ENCODE data around the gene CATSPER4. TPM values are rescaled to one million over a fixed set of nuclear protein-coding genes. Genes with fewer than 3 reads are reported as not detected.

Gene CATSPER4
- total and polyA plus RNA-seq, 2 of the 13 experiments (the other 11 are each of a cell fraction or from before 2014, with no cell fraction given) = not detected

DNA sequence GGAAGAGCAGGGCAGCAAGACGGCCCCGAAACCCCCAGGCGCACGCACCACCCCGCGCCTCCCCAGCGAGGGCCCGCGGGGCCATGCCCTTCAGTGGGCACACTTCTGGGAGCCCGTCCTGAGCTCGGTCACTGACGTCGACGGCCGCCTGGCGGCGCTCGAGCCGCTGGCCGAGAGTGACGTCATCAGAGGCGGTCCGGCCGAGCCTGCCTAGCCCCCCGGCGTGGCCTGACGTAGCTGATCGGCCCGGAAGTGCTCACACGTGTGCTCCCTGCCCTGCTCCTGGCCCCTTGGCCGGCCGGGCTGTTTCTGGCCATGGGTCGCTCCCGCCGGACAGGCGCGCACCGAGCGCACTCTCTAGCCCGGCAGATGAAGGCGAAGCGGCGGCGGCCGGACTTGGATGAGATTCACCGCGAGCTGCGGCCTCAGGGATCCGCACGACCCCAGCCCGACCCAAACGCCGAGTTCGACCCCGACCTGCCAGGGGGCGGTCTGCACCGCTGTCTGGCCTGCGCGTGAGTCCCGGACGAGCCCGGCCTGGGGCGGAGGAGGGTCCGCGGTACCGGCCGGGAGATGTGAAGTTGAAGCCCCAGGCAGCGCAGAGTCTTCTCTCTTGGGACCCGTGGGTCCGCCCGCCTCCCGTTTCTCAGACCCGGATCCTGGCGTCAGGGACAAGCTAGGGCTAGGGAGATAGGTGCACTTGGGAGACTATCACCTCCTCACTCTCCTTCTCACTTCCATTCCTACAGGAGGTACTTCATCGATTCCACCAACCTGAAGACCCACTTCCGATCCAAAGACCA, 20.5 kb upstream of the CATSPER4 start, which contains the start of gene ZNF593 (continued):
- TF ChIP-seq CEBPZ (IDR thresholded peaks at IDR 0.05; ENCODE audit: low read length) (no peak), GATAD2A (CRISPR knock-in tag; IDR thresholded peaks at IDR 0.05) (peak; percentile 65), ZNF841 (CRISPR knock-in tag; IDR thresholded peaks at IDR 0.05; ENCODE audit: borderline replicate concordance) (no peak), ZNF205 (CRISPR knock-in tag; IDR thresholded peaks at IDR 0.05) (peak; percentile 46; the same call in 1 of the 2 replicates), FOXM1 (CRISPR knock-in tag; IDR thresholded peaks at IDR 0.05) (no peak), SP5 (CRISPR knock-in tag; IDR thresholded peaks at IDR 0.05; ENCODE audit: borderline replicate concordance, low read depth) (peak; percentile 13; the same call in 1 of the 2 replicates), HOXA9 (CRISPR knock-in tag; IDR thresholded peaks at IDR 0.05; ENCODE audit: borderline replicate concordance) (peak; percentile 65; the same call in 1 of the 2 replicates), THRA (CRISPR knock-in tag; IDR thresholded peaks at IDR 0.05; ENCODE audit: borderline replicate concordance) (peak; percentile 51; the same call in 1 of the 2 replicates), ZNF607 (CRISPR knock-in tag; IDR thresholded peaks at IDR 0.05; ENCODE audit: borderline replicate concordance) (peak; percentile 85; the same call in 1 of the 2 replicates), CENPT (CRISPR knock-in tag; IDR thresholded peaks at IDR 0.05; ENCODE audit: low read depth) (0 out of 2 replicates have a peak, but pooled peaks have one; percentile 58), ATF3 (CRISPR knock-in tag; IDR thresholded peaks at IDR 0.05) (peak; percentile 96), POLR2G (IDR thresholded peaks at IDR 0.05; ENCODE audit: low read depth, low read length) (peak; percentile 84), ZNF577 (CRISPR knock-in tag; IDR thresholded peaks at IDR 0.05; ENCODE audit: borderline replicate concordance, low read depth) (no peak), ZNF337 (CRISPR knock-in tag; IDR thresholded peaks at IDR 0.05; ENCODE audit: borderline replicate concordance, low read depth) (no peak), ZNF10 (CRISPR knock-in tag; IDR thresholded peaks at IDR 0.05; ENCODE audit: borderline replicate concordance, low read depth) (no peak)
- TF ChIP-seq, protein P1, sequence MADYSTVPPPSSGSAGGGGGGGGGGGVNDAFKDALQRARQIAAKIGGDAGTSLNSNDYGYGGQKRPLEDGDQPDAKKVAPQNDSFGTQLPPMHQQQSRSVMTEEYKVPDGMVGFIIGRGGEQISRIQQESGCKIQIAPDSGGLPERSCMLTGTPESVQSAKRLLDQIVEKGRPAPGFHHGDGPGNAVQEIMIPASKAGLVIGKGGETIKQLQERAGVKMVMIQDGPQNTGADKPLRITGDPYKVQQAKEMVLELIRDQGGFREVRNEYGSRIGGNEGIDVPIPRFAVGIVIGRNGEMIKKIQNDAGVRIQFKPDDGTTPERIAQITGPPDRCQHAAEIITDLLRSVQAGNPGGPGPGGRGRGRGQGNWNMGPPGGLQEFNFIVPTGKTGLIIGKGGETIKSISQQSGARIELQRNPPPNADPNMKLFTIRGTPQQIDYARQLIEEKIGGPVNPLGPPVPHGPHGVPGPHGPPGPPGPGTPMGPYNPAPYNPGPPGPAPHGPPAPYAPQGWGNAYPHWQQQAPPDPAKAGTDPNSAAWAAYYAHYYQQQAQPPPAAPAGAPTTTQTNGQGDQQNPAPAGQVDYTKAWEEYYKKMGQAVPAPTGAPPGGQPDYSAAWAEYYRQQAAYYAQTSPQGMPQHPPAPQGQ (CRISPR knock-in tag; IDR thresholded peaks at IDR 0.05; ENCODE audit: borderline replicate concordance) = peak; percentile 69; the same call in 1 of the 2 replicates
- TF ChIP-seq, protein P2, sequence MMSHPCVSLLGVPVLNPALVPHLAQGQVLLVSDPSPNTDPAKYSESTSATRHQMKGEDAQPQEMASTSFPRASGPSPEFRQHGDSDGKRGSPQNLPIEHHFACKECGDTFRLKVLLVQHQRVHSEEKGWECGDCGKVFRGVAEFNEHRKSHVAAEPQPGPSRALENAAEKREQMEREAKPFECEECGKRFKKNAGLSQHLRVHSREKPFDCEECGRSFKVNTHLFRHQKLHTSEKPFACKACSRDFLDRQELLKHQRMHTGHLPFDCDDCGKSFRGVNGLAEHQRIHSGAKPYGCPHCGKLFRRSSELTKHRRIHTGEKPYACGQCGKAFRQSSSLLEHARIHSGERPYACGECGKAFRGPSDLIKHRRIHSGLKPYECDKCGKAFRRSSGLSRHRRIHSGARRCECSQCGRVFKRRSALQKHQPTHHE (CRISPR knock-in tag; IDR thresholded peaks at IDR 0.05; ENCODE audit: borderline replicate concordance) = peak; percentile 99
- TF ChIP-seq, protein P3, sequence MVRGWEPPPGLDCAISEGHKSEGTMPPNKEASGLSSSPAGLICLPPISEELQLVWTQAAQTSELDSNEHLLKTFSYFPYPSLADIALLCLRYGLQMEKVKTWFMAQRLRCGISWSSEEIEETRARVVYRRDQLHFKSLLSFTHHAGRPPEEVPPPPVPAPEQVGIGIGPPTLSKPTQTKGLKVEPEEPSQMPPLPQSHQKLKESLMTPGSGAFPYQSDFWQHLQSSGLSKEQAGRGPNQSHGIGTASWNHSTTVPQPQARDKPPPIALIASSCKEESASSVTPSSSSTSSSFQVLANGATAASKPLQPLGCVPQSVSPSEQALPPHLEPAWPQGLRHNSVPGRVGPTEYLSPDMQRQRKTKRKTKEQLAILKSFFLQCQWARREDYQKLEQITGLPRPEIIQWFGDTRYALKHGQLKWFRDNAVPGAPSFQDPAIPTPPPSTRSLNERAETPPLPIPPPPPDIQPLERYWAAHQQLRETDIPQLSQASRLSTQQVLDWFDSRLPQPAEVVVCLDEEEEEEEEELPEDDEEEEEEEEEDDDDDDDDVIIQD (CRISPR knock-in tag; IDR thresholded peaks at IDR 0.05; ENCODE audit: low read depth) = 0 out of 2 replicates have a peak, but pooled peaks have one; percentile 20
